HepG2 (cell line): ENCODE data around the gene SPATA25. TPM values are rescaled to one million over a fixed set of nuclear protein-coding genes. Genes with fewer than 3 reads are reported as not detected.

Experiments
- AGO1 ChIP-seq: fragments of 200-400 bp; formaldehyde crosslinking; IDR thresholded peaks from 2 replicates; pipeline ENCODE4 v1.6.1; 2017; ENCODE audit warnings: mild to moderate bottlenecking, low read depth, low read length, moderate library complexity; ENCODE audit not compliant: poor library complexity, severe bottlenecking
- AHR ChIP-seq: IDR thresholded peaks from 2 replicates; pipeline ENCODE4 v1.6.1; 2018; ENCODE audit warnings: missing genetic modification reagents, missing compliant biosample characterization
- ASH2L ChIP-seq: fragments of 300-600, 200-600 bp; sonication (generic); IDR thresholded peaks from 2 replicates; pipeline ENCODE4 v1.7.0; 2017; ENCODE audit warnings: low read depth, mild to moderate bottlenecking, moderate library complexity, mixed read lengths, low read length; ENCODE audit not compliant: insufficient read length
- CBFB ChIP-seq: sonication (generic); formaldehyde crosslinking; IDR thresholded peaks from 2 replicates; pipeline ENCODE4 v1.4.0; 2020; ENCODE audit warnings: missing genetic modification reagents
- CREB1 ChIP-seq, 2 experiments: fragments of 450-650 bp in 1 of 2; IDR thresholded peaks; 2 replicates each; pipeline ENCODE4 v1.6.1; 2016 to 2017; ENCODE audit warnings: control low read depth in 1 of 2, mild to moderate bottlenecking in 1 of 2, missing compliant biosample characterization in 1 of 2, missing genetic modification characterization in 1 of 2
- DBP ChIP-seq: sonication (generic); formaldehyde crosslinking; IDR thresholded peaks from 2 replicates; pipeline ENCODE4 v1.4.0; 2020; ENCODE audit warnings: missing genetic modification reagents; ENCODE audit errors: not compliant biosample characterization
- DNMT1 ChIP-seq: sonication (generic); formaldehyde crosslinking; IDR thresholded peaks from 2 replicates; pipeline ENCODE4 v1.5.1; 2020; ENCODE audit warnings: mild to moderate bottlenecking, missing genetic modification reagents
- DRAP1 ChIP-seq: IDR thresholded peaks from 2 replicates; pipeline ENCODE4 v1.6.1; 2016; ENCODE audit warnings: missing genetic modification reagents, missing compliant biosample characterization
- GMEB2 ChIP-seq: IDR thresholded peaks from 2 replicates; pipeline ENCODE4 v1.6.1; 2016; ENCODE audit warnings: missing biosample characterization, missing genetic modification reagents, low read depth
- HOXA5 ChIP-seq: sonication (generic); formaldehyde crosslinking; IDR thresholded peaks from 2 replicates; pipeline ENCODE4 v1.4.0; 2020; ENCODE audit warnings: missing genetic modification reagents
- JUNB ChIP-seq: sonication (generic); formaldehyde crosslinking; IDR thresholded peaks from 2 replicates; pipeline ENCODE4 v1.8.0; 2022; ENCODE audit warnings: missing genetic modification reagents, mild to moderate bottlenecking, borderline replicate concordance
- RBAK ChIP-seq: sonication (generic); formaldehyde crosslinking; IDR thresholded peaks from 2 replicates; pipeline ENCODE4 v1.5.1; 2020; ENCODE audit warnings: mild to moderate bottlenecking, missing genetic modification reagents
- RBM39 ChIP-seq: fragments of 200-400 bp; formaldehyde crosslinking; IDR thresholded peaks from one replicate; pipeline ENCODE4 v1.6.1; 2018; ENCODE audit warnings: antibody characterized with exemption, mild to moderate bottlenecking, low read depth, low read length; ENCODE audit not compliant: poor library complexity, severe bottlenecking
- RCOR2 ChIP-seq: IDR thresholded peaks from 2 replicates; pipeline ENCODE4 v1.6.1; 2016; ENCODE audit warnings: missing biosample characterization, missing genetic modification reagents
- SIX1 ChIP-seq: sonication (generic); formaldehyde crosslinking; IDR thresholded peaks from 2 replicates; pipeline ENCODE4 v1.4.0; 2020; ENCODE audit warnings: missing genetic modification reagents, borderline replicate concordance
- SMAD9 ChIP-seq: sonication (generic); formaldehyde crosslinking; IDR thresholded peaks from 2 replicates; pipeline ENCODE4 v1.5.1; 2020; ENCODE audit warnings: mild to moderate bottlenecking, missing genetic modification reagents
- SMYD3 ChIP-seq: sonication (generic); formaldehyde crosslinking; IDR thresholded peaks from 2 replicates; pipeline ENCODE4 v1.8.1; 2023; ENCODE audit warnings: mild to moderate bottlenecking, missing genetic modification reagents
- TGIF2 ChIP-seq: IDR thresholded peaks from 2 replicates; pipeline ENCODE4 v1.6.1; 2016; ENCODE audit warnings: control low read depth, missing compliant biosample characterization
- TOE1 ChIP-seq: sonication (generic); formaldehyde crosslinking; IDR thresholded peaks from 2 replicates; pipeline ENCODE4 v1.4.0; 2020; ENCODE audit warnings: mild to moderate bottlenecking, missing genetic modification reagents
- ZFP41 ChIP-seq: sonication (generic); formaldehyde crosslinking; IDR thresholded peaks from 2 replicates; pipeline ENCODE4 v1.4.0; 2020; ENCODE audit warnings: mild to moderate bottlenecking, missing genetic modification reagents, borderline replicate concordance
- ZMYM2 ChIP-seq: sonication (generic); formaldehyde crosslinking; IDR thresholded peaks from 2 replicates; pipeline ENCODE4 v1.8.0; 2022; ENCODE audit warnings: mild to moderate bottlenecking, missing genetic modification reagents
- ZMYM3 ChIP-seq: sonication (generic); formaldehyde crosslinking; IDR thresholded peaks from 2 replicates; pipeline ENCODE4 v1.5.1; 2020; ENCODE audit warnings: mild to moderate bottlenecking, missing genetic modification reagents
- ZNF260 ChIP-seq: sonication (generic); formaldehyde crosslinking; IDR thresholded peaks from 2 replicates; pipeline ENCODE4 v1.4.0; 2020; ENCODE audit warnings: missing genetic modification reagents, low read depth, mild to moderate bottlenecking, borderline replicate concordance
- ZNF3 ChIP-seq: IDR thresholded peaks from 2 replicates; pipeline ENCODE4 v1.7.0; 2017; ENCODE audit warnings: inconsistent platforms
- ZNF780A ChIP-seq: sonication (generic); formaldehyde crosslinking; IDR thresholded peaks from 2 replicates; pipeline ENCODE4 v1.8.0; 2022; ENCODE audit warnings: mild to moderate bottlenecking, missing genetic modification reagents, moderate library complexity
- ZNF891 ChIP-seq: sonication (generic); formaldehyde crosslinking; IDR thresholded peaks from 2 replicates; pipeline ENCODE4 v1.5.0; 2020; ENCODE audit warnings: mild to moderate bottlenecking, missing genetic modification reagents
- ZSCAN30 ChIP-seq: sonication (generic); formaldehyde crosslinking; IDR thresholded peaks from 2 replicates; pipeline ENCODE4 v1.5.0; 2020; ENCODE audit warnings: mild to moderate bottlenecking, missing genetic modification reagents
- polyA plus RNA-seq, 8 experiments: library from polyadenylated mRNA; depleted of rRNA in 3 of 8; stranded (reverse) in 7 of 8; unstranded in 1 of 8; fragments of >200 nt; fragmentation: Illumina TruSeq in 4 of 8; extraction: Trizol in 4 of 8; gene quantifications; 2 replicates each; pipeline versions ENCODE4 v1.2.1 to v1.2.3, GENCODE V29; 2011 to 2016; ENCODE audit warnings: low read depth in 4 of 8, missing spikeins in 1 of 8, mixed read lengths in 1 of 8; ENCODE audit not compliant: insufficient read depth in 1 of 8
- total RNA-seq, 5 experiments: library from RNA; depleted of rRNA; stranded (reverse); fragments of >200 nt; fragmentation: Illumina TruSeq; extraction: Trizol; gene quantifications; 2 replicates each; pipeline ENCODE4 v1.2.3, GENCODE V29; 2016; ENCODE audit warnings: low read depth in 1 of 5
- TF ChIP-seq, protein P1 (sequence below): sonication (generic); formaldehyde crosslinking; IDR thresholded peaks from 2 replicates; pipeline ENCODE4 v1.8.0; 2022; ENCODE audit warnings: missing genetic modification reagents, low read depth, mild to moderate bottlenecking, borderline replicate concordance

The SPATA25 gene
- total and polyA plus RNA-seq, 2 of the 13 experiments (the other 11 are each of a cell fraction or from before 2014, with no cell fraction given), result 4.8 to 7.6 TPM

DNA sequence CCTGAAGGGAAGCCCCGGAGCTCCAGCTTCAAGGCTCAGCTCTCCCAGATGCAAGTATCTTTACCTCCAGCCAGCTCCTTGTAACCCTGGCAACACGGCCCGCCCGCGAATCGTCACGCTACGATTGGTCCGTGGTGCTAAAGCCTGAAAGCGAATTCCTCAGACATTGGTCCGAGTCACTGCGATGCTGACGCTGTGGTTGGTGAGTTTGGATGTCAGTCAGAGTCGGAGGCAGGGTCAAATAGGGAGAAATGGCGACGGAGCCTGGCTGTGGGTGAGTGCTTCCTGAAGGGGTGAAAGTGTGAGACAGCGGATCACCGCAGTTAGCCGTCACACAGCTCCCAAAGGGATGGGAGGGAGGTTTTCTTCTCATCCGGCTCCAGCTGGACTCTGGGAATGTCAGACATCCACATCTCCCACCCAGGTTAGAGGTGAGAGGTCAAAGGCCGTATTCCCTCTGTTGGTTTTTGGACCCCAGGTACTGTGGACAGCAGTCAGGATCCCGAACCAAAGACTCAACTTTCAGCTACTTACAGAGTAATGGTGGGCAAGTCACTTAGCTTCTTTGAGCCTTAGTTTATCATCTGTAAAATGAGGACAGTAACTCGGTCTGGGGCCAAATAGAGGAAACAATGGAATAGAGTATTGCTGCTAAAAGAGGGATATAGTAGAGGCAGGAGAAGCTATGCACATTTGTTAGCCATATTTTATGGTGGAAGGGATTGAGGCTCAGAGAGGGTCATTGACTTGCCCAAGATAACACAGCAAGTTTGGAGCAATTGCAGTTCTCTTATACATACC is 6.2 kb downstream of the SPATA25 start, which contains the start of gene ZSWIM1 (continued):
- TF ChIP-seq GMEB2 (CRISPR knock-in tag) (no peak), DRAP1 (CRISPR knock-in tag) (peak; percentile 99), ZNF260 (CRISPR knock-in tag) (no peak), ZSCAN30 (CRISPR knock-in tag) (no peak), ZFP41 (CRISPR knock-in tag) (peak; percentile 84), CREB1 (IDR thresholded peaks at IDR 0.05) (peak; percentile 96), CREB1 (CRISPR knock-in tag; IDR thresholded peaks at IDR 0.05) (peak; percentile 91), SMAD9 (CRISPR knock-in tag) (no peak), DNMT1 (CRISPR knock-in tag) (no peak), CBFB (CRISPR knock-in tag) (peak; percentile 90), AGO1 (no peak), ZNF780A (CRISPR knock-in tag) (no peak), TOE1 (CRISPR knock-in tag) (peak; percentile 91; the same call in 1 of the 2 replicates), HOXA5 (CRISPR knock-in tag) (0 out of 2 replicates have a peak, but pooled peaks have one; percentile 41), SIX1 (CRISPR knock-in tag) (peak; percentile 50; the same call in 1 of the 2 replicates), RCOR2 (no peak), ZMYM3 (CRISPR knock-in tag) (peak; percentile 66), RBAK (CRISPR knock-in tag) (no peak), ZNF891 (peak; percentile 60; the same call in 1 of the 2 replicates), ASH2L (peak; percentile 84), JUNB (no peak), SMYD3 (CRISPR knock-in tag) (peak; percentile 85; the same call in 1 of the 2 replicates), ZMYM2 (no peak), ZNF3 (CRISPR knock-in tag) (peak; percentile 52; the same call in 1 of the 2 replicates), DBP (no peak), TGIF2 (CRISPR knock-in tag) (peak; percentile 98), AHR (CRISPR knock-in tag) (peak; percentile 79; the same call in 1 of the 2 replicates), RBM39 (peak; percentile 37)
- TF ChIP-seq, protein P1, sequence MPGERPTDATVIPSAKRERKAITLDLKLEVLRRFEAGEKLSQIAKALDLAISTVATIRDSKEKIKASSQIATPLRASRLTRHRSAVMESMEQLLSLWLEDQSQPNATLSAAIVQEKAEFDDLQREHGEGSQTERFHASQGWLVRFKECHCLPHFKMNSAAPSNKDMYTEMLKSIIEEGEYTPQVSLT (CRISPR knock-in tag), result no peak
